PC-3 (cell line): ENCODE data around the gene MDP1. TPM values are rescaled to one million over a fixed set of nuclear protein-coding genes. Genes with fewer than 3 reads are reported as not detected.
"Not testable (repeated sequence)": the region's sequence is repeated elsewhere in the genome, so short reads cannot be mapped to it uniquely, and the experiment has no call there.

Experiments used
- ATAC-seq: fragments of 200-7000 bp; cut with Tn5 transposase; 2 replicates; pipeline ENCODE4 v1.9.1; 2020; ENCODE audit warnings: mild to moderate bottlenecking, moderate library complexity
- BruUV-seq: library from RNA; stranded (reverse); fragments of 400-500 nt; replicated peaks from 2 replicates; lab custom pipeline; 2021; lab: Mats Ljungman, UMichigan
- CTCF ChIA-PET: fragments of 300-600 bp; sonication (Branson Sonifier 250); formaldehyde crosslinking; loops from one replicate; lab custom pipeline; 2022; ENCODE audit warnings: antibody characterized with exemption; lab: Charles Lee
- POLR2A ChIA-PET: fragments of 300-600 bp; sonication (Branson Sonifier 250); formaldehyde crosslinking; loops from one replicate; lab custom pipeline; 2022; ENCODE audit warnings: antibody characterized with exemption; ENCODE audit not compliant: unreplicated experiment; lab: Charles Lee
- DNase-seq: peaks from one replicate; pipeline ENCODE4 v3.0.0-alpha.2; 2015
- H2AFZ ChIP-seq: fragments of 300-600 bp; sonication (generic); 2 replicates; pipeline ENCODE4 v1.6.0; 2016; ENCODE audit warnings: antibody characterized with exemption, low read length
- H3F3A ChIP-seq: fragments of 300-600 bp; sonication (generic); one replicate; pipeline ENCODE4 v1.6.0; 2017; ENCODE audit warnings: antibody characterized with exemption, low read length, control low read depth, mild to moderate bottlenecking; ENCODE audit not compliant: unreplicated experiment
- H3K27ac ChIP-seq: fragments of 300-600 bp; sonication (generic); 2 replicates; pipeline ENCODE4 v1.5.1; 2016; ENCODE audit warnings: mild to moderate bottlenecking, low read length
- H3K27me3 ChIP-seq: fragments of 300-600 bp; sonication (generic); 2 replicates; pipeline ENCODE4 v1.6.1; 2016; ENCODE audit warnings: low read length, mixed read lengths
- H3K36me3 ChIP-seq: fragments of 300-600 bp; sonication (generic); 2 replicates; pipeline ENCODE4 v1.6.1; 2016; ENCODE audit warnings: low read depth, mixed run types, low read length, mixed read lengths
- H3K4me1 ChIP-seq: fragments of 300-600 bp; sonication (generic); 2 replicates; pipeline ENCODE4 v1.5.1; 2016; ENCODE audit warnings: low read length; ENCODE audit not compliant: insufficient read depth
- H3K4me2 ChIP-seq: fragments of 300-600 bp; sonication (generic); 2 replicates; pipeline ENCODE4 v1.6.0; 2016; ENCODE audit warnings: low read length
- H3K4me3 ChIP-seq: fragments of 300-600 bp; sonication (generic); 2 replicates; pipeline ENCODE4 v1.5.1; 2016; ENCODE audit warnings: mild to moderate bottlenecking, low read length, mixed read lengths
- H3K79me2 ChIP-seq: fragments of 300-600 bp; sonication (generic); 2 replicates; pipeline ENCODE4 v1.6.1; 2017; ENCODE audit warnings: low read length, mixed read lengths
- H3K9ac ChIP-seq: fragments of 300-600 bp; sonication (generic); 2 replicates; pipeline ENCODE4 v1.6.0; 2016; ENCODE audit warnings: mild to moderate bottlenecking, low read length
- H3K9me2 ChIP-seq: fragments of 300-600 bp; sonication (generic); replicated peaks from 2 replicates; pipeline ENCODE4 v1.6.1; 2016; ENCODE audit warnings: mixed run types, low read length, mixed read lengths
- H3K9me3 ChIP-seq: fragments of 300-600 bp; sonication (generic); 2 replicates; pipeline ENCODE4 v1.6.1; 2016; ENCODE audit warnings: low read length, mixed read lengths
- H4K20me1 ChIP-seq: fragments of 300-600 bp; sonication (generic); 2 replicates; pipeline ENCODE4 v1.6.1; 2016; ENCODE audit warnings: low read length, mixed read lengths
- CTCF ChIP-seq: fragments of 300-600 bp; sonication (generic); conservative IDR thresholded peaks from 2 replicates; pipeline ENCODE4 v1.5.1; 2017; ENCODE audit warnings: antibody characterized with exemption, low read depth, mild to moderate bottlenecking, low read length
- EZH2 ChIP-seq: fragments of 300-600 bp; sonication (generic); IDR thresholded peaks from one replicate; pipeline ENCODE4 v1.6.1; 2017; ENCODE audit warnings: antibody characterized with exemption, mild to moderate bottlenecking, low read length; ENCODE audit not compliant: unreplicated experiment
- EZH2phosphoT487 ChIP-seq: fragments of 300-600 bp; sonication (generic); IDR thresholded peaks from 2 replicates; pipeline ENCODE4 v1.6.1; 2018; ENCODE audit warnings: mild to moderate bottlenecking, antibody characterized with exemption, low read length, borderline replicate concordance
- intact Hi-C: fragments of 100-400 bp; cut with micrococcal nuclease; formaldehyde crosslinking; loops from 2 replicates; pipeline ENCODE4 v1.9.0; 2023
- total RNA-seq: library from RNA; depleted of rRNA; stranded (reverse); fragments of >200 nt; gene quantifications from 2 replicates; pipeline ENCODE4 v1.2.3, GENCODE V29; 2014

Gene MDP1
- total RNA-seq, 1 experiment from 2014 or later = 23.5 TPM

GRCh38 chr14:24219521-24219920 lies 3.7 kb upstream of the MDP1 start:
- ChIA-PET POLR2A (no interaction called here), CTCF (no interaction called here)
- Histone ChIP-seq H3K36me3 (peaks cover 6% of the 10 kb centered on the region; the same call in 1 of the 2 replicates), H3K79me2 (peaks cover 41% of the 10 kb centered on the region), H3K4me1 (peaks cover 5% of the 10 kb centered on the region), H4K20me1 (no peaks in the 10 kb centered on the region), H2AFZ (no peak overlapping the region), H3F3A (peaks cover 5% of the 10 kb centered on the region), H3K27me3 (no peaks in the 10 kb centered on the region), H3K4me3 (no peak overlapping the region), H3K9me3 (no peaks in the 10 kb centered on the region), H3K9me2 (no peaks in the 10 kb centered on the region), H3K4me2 (no peak overlapping the region), H3K27ac (no peak overlapping the region), H3K9ac (no peak overlapping the region)
- DNase-seq (no peak), ATAC-seq (no peak)
- intact Hi-C loops = loop anchor here (5.0 kb wide), 1 partner anchor 78 kb away; the partner anchor contains the start of genes DHRS1 and NOP9
- TF ChIP-seq EZH2 = no peak
- TF ChIP-seq CTCF = no peak
- no peak for TF ChIP-seq EZH2phosphoT487
- no TSS peak for BruUV-seq

- DNase-seq (no peak), ATAC-seq (no peak)
- Histone ChIP-seq H3K27me3 (no peaks in the 10 kb centered on the region), H4K20me1 (no peaks in the 10 kb centered on the region), H3K4me2 (no peak overlapping the region), H3K4me1 (peaks cover 4% of the 10 kb centered on the region; the same call in 1 of the 2 replicates), H3K9me2 (no peaks in the 10 kb centered on the region), H3K79me2 (peaks cover 37% of the 10 kb centered on the region), H3K36me3 (peaks cover 6% of the 10 kb centered on the region; the same call in 1 of the 2 replicates), H3F3A (peaks cover 5% of the 10 kb centered on the region), H3K9ac (no peak overlapping the region), H3K4me3 (no peak overlapping the region), H2AFZ (no peak overlapping the region), H3K27ac (no peak overlapping the region), H3K9me3 (no peaks in the 10 kb centered on the region)
- POLR2A ChIA-PET = no interaction called here
- BruUV-seq = no TSS peak
- CTCF ChIA-PET = no interaction called here
- intact Hi-C loops = loop anchor here (5.0 kb wide), 1 partner anchor 78 kb away; the partner anchor contains the start of genes DHRS1 and NOP9
- TF ChIP-seq CTCF (no peak), EZH2 (no peak), EZH2phosphoT487 (no peak)
These were observed 3.2 kb upstream of the MDP1 start for GRCh38 chr14:24219080-24219479.

- H3K9me3 ChIP-seq, H3K4me3 ChIP-seq, H4K20me1 ChIP-seq, CTCF ChIA-PET, H2AFZ ChIP-seq, ATAC-seq, BruUV-seq, H3K9me2 ChIP-seq, H3K9ac ChIP-seq, H3F3A ChIP-seq, H3K4me2 ChIP-seq, H3K27me3 ChIP-seq, DNase-seq, H3K36me3 ChIP-seq, POLR2A ChIA-PET, H3K27ac ChIP-seq: not testable (repeated sequence)
- intact Hi-C loops = loop anchor here (2.0 to 5.0 kb wide), 2 partner anchors 16 to 80 kb away; partner anchors contain the start of genes DHRS1, GMPR2, NEDD8 and NOP9
- peaks cover 11% of the 10 kb centered on the region for H3K4me1 ChIP-seq
- H3K79me2 ChIP-seq = peaks cover 30% of the 10 kb centered on the region
These were observed 1.0 kb upstream of the MDP1 start for GRCh38 chr14:24216876-24217275.
